Stimulated activated CD8-positive, alpha-beta memory T cell treated with anti-CD3 and anti-CD28 coated beads, Interleukin-12 subunit alpha, Interleukin-12 subunit beta, amount 100 ng/mL, for 24 hours (primary cell): Measurements from ENCODE around the gene PPP1R14B.

ENCODE experiments used
- DNase-seq: peaks from one replicate; pipeline ENCODE4 v3.0.0-alpha.2; 2020; ENCODE audit errors: extremely low read depth

PPP1R14B gene

DNA sequence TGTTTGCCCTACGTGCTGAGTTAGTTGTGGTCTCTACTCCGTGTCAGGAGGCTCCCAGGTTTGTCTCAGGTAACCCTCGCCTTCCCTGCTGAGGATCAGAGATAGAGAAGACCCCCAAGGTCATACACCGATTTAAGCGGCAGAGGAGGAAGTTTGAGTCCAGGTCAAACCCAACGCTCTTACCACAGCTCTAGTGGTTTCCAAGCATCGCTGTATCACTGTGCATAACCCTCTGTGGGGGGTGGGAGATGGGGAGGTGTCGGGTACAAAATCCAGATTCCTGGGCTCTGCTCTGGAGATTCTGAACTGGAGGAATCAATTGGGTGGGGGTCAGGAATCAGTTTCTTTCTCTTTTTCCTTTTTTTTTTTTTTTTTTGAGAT lies 15.8 kb downstream of the PPP1R14B start:
- DNase-seq: no peak

DNA sequence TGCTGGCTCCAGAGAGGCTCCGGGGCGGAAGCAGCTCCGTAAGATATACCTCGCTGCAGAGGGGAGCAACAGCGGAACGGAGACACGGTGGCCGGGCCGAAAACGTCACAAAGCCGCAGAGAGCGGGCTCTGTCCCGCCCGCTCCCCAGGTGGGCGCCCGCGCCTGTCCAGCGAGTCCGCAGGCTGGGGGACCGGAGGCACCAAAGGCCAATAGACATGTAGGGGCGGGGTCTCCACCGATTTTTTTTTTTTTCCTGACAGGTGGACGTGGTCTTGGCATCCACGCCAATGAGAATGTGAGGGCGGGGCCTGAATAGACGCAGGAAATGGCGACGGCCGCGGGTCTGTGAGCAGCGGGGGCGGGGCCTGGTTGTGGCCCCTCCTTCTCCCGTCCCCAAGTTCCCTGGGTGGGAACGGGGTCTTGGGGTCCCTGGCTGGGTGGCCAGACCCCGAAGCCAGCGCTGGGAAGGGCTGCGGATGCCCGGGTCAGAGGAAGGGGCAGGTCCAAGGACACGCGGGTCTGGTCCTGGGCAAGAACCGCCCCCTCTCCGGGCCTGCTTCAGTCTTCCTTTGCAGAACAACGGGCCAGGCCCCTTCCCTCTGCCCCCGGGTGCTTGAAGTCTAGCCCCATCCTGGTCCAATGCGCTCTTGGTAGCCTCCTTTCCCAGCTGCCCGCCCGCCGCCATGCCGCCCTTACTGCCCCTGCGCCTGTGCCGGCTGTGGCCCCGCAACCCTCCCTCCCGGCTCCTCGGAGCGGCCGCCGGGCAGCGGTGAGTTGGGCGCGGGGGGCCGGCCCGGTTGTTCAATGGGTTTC lies 16.4 kb downstream of the PPP1R14B start, which contains the start of gene DNAJC4:
TSS of gene DNAJC4 (plus strand) at position 378 of the 814 bp plus-strand sequence. CDS start at position 685, 307 bp downstream.
- DNase-seq: peak; percentile 74

DNA sequence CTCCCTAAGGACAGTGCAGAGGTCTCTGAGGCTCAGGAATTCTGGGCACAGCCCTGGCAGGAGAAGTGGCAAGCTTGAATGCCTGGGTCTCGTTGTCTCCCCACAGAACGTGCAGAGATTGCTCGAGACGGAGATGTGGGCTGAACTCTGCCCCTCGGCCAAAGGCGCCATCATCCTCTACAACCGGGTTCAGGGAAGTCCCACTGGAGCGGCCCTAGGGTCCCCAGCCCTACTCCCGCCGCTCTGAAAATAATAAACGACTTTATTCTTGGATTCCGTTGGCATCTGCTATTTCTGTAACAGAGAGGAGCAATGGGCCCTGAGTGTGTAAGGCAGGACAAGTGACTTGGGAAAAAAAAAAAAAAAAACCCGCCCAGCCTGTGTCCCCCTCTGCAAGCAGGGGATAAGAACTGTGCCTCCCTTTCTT lies 17.0 kb downstream of the PPP1R14B start:
- no peak for DNase-seq

DNA sequence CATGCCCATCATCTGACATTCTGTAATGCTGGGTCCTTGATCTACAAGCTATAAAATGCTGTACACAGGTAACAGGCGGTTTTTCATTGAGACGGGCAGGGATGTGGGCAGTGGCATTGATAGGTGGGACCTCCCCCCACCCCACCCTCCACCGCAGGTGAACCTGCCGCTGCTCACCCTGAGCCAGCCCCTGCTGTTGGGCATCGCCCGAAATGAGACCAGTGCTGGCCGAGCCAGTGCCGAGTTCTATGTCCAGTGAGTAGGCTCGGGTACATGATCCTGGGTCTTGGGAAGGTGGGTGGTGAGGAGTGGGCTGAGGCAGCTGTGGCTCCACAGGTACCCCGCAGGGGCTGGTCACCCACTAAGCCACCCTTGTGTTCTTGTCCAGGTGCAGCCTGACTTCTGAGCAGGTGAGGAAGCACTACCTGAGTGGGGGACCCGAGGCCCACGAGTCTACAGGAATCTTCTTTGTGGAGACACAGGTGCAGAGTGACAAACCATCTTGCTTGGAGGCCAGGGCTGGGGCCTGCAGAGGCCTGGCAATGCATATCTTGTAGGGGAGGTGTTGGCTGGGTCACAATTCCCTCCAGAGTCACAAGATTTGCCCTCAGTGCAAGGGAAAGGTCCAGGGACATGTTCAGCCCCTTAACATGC lies 17.5 kb downstream of the PPP1R14B start:
- DNase-seq: no peak

- no peak for DNase-seq
These were observed 19.3 kb downstream of the PPP1R14B start for GRCh38 chr11:64227405-64227956.

DNA sequence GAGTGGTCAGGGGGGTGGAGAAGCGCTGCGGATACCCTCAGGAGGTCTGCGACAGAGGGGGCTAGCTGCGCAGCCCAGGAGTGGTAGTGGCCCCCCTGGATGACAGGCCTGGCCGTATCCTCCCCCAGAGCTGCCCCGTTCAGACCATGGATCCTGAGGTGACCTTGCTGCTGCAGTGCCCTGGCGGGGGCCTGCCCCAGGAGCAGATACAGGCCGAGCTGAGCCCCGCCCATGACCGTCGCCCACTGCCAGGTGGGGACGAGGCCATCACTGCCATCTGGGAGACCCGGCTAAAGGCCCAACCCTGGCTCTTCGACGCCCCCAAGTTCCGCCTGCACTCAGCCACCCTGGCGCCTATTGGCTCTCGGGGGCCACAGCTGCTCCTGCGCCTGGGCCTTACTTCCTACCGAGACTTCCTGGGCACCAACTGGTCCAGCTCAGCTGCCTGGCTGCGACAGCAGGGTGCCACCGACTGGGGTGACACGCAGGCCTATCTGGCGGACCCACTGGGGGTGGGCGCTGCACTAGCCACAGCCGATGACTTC lies 20.2 kb downstream of the PPP1R14B start:
- DNase-seq: no peak

DNA sequence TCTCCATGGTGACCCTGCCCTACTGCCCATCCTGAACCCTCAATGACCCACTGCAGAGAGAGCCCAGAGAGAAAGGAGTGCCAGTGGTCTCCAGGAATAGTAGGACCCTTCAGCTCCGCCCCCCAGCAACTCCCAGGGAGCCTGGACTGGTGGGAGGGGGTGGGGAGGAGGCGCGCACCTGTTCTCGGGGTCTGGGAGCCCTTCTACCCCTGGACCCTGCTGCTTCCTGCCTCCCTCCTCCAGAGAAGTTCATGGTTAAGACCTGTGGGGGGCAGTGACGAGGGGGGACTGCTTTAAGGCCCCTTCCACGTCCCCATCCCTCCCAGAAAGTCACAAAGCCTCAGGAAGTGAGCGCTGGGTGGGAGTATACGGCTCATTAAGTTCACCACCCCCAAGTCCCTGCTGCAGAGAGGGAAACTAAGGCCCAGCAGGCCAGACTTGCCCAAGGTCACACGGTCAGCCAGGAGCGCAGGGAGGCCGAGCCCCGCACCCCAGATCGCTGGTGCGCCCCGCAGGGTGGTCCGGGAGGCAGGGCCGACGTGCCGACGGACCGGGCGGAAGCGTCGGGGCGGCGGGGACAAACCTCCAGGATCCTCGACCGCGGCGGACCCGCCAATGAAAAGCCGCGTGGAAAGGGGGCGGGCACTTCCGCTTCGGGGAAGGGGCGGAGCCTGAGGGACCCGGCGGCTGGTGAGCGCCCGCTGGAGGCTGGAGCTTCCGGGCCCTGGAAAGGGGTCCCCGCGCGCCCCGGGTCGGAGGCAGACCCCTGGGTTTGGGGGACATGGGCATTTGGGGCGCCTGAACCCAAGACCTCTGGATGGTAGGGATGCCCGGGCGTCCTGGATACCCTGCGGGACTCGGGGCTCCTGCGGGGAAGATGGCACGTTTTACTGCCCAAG lies 20.9 kb downstream of the PPP1R14B start, which contains the start of the genes NUDT22 and TRPT1:
TSS of gene NUDT22 (plus strand) at position 667 of the 899 bp plus-strand sequence. CDS start 379 bp downstream, outside the sequence.
TSS of gene TRPT1 (minus strand) at position 579 of the 899 bp plus-strand sequence. CDS start at position 253, 326 bp downstream.
- DNase-seq: peak; percentile 87

- no peak for DNase-seq
These were observed 21.7 kb downstream of the PPP1R14B start for GRCh38 chr11:64224891-64225607.

DNA sequence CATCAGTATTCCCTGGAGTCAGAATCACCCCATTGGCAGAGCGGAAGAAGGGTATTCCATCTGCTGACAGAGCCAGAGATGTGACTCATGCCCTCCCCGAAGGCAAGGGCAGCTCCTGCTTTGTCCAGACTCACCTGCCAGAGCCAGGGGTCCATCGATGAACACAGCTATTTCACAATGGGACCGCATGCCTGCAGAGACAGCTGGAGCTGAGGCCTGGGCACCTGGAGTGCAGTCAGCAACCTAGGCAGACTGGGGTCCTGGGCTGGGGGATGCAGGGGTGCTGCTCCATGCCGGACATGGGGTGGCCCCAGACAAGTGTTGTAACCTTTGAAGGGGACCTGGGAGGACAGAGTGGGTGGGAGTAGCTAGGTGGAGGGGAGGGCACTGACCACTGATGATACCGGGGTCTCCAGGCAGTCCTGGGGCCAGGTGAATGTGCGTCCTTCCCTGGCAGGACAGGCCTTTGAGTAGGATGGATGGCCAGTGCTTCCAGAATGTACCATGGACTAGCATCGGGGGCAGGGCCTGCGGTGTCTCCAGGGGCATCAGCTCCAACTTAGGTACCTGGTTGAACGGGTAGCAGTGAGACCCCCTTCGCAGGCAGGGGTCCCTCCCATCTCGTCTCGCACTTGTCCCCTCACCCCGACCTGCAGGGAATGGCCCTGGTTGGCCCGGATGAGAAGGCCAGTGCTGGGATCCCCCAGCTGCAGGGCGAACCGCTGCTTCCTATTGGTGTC lies 22.4 kb downstream of the PPP1R14B start:
- no peak for DNase-seq

- no peak for DNase-seq
These were observed 23.6 kb downstream of the PPP1R14B start for GRCh38 chr11:64223001-64223651.

DNA sequence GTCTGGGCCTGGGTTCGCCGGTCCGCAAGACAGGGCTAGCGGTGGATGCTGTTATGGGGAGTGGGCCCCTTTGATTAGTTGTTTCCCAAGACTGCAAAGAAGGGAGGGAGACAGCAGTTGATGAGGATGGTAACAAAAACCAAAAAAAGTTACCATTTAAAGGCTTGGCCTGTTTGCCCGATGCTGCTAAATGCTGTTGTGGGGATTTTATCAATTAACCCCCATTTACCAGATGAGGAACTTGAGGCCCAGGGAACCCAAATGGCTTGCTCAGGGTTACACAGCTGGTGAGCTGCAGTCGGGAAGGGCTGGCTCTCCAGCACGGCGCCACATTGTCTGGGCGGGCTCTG lies 24.1 kb downstream of the PPP1R14B start:
- no peak for DNase-seq

- no peak for DNase-seq
These were observed 25.9 kb downstream of the PPP1R14B start for GRCh38 chr11:64220798-64221197.

DNA sequence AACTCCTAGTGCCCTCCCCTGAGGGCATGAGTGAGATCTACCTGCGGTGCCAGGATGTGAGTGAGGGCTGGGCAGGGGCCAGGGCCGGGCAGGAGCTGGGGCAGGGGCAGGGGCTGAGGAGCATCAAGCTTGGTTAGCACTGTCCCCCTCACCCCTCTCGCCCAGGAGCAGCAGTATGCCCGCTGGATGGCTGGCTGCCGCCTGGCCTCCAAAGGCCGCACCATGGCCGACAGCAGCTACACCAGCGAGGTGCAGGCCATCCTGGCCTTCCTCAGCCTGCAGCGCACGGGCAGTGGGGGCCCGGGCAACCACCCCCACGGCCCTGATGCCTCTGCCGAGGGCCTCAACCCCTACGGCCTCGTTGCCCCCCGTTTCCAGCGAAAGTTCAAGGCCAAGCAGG lies 26.5 kb downstream of the PPP1R14B start:
- DNase-seq: no peak

- no peak for DNase-seq
These were observed 27.0 kb downstream of the PPP1R14B start for GRCh38 chr11:64219755-64220154.

GRCh38 chr11:64219354-64219684 lies 27.4 kb downstream of the PPP1R14B start:
- DNase-seq: no peak

GRCh38 chr11:64218628-64219353 lies 28.0 kb downstream of the PPP1R14B start:
- DNase-seq: no peak

DNA sequence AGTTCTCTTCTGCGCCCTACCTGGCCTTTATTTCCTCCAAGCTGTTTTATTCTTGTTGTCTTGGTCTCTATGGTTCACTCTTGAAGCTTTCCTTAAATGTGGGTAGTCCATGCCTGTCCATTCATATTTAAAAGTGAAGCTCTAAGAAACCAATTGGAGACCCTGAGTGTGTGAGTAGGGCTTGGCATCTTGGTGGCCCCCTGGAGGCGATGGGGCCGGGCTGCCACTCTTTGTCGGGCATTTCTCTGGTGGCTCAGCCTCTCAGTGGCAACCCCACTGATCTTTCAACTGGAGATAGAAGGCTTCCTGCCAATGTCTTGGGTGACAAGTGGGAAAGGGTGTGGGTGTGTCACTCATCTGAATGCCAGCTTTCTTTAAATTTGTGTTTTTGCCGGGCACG lies 29.9 kb downstream of the PPP1R14B start:
- DNase-seq: no peak

- no peak for DNase-seq
These were observed 35.4 kb downstream of the PPP1R14B start for GRCh38 chr11:64211181-64211872.
